HG03196 (cell line): ENCODE measurements around the gene ERC2.

ENCODE experiments used
- ATAC-seq: cut with Tn5 transposase; IDR thresholded peaks from one replicate; pipeline ENCODE4 v1.9.1; 2021; ENCODE audit not compliant: unreplicated experiment

The ERC2 gene

DNA sequence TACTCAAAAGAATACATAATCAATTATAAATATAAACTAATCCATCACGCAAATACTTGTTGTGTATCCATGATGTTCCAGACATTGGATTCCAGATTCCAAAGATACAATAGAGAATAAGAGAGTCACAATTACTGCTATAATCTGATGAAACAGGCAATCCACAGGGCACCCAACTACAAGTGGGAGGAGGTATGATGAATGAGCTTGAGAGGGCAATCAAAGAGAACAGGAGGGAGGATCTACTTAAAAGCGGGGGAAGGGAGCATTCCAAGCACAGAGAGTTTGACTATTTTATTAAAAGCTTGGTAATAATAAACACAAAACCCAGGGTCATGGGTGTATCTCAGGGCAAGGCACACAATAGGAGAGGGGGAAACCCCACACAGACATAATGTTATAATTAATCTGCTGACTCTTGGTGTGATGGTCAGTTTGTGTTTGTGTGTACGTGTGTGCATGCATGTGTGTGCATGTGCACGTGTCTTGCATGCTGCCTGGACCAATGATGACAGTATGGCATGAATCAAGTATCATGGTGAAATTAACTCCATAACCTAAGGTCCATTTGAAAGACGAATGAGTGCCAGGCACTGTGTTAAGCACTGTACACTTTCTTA lies 655.8 kb downstream of the ERC2 start:
- ATAC-seq, result no peak

GRCh38 chr3:55807210-55807609 lies 661.1 kb downstream of the ERC2 start:
- ATAC-seq, result no peak

- no peak for ATAC-seq
These were observed 663.1 kb downstream of the ERC2 start for GRCh38 chr3:55805169-55805568.

GRCh38 chr3:55804170-55805095 lies 663.8 kb downstream of the ERC2 start:
- no peak for ATAC-seq

GRCh38 chr3:55802816-55803215 lies 665.5 kb downstream of the ERC2 start:
- no peak for ATAC-seq

GRCh38 chr3:55801676-55802075 lies 666.6 kb downstream of the ERC2 start:
- ATAC-seq, result no peak

GRCh38 chr3:55801068-55801467 lies 667.2 kb downstream of the ERC2 start:
- ATAC-seq, result no peak

GRCh38 chr3:55797775-55798174 lies 670.5 kb downstream of the ERC2 start:
- ATAC-seq, result no peak

DNA sequence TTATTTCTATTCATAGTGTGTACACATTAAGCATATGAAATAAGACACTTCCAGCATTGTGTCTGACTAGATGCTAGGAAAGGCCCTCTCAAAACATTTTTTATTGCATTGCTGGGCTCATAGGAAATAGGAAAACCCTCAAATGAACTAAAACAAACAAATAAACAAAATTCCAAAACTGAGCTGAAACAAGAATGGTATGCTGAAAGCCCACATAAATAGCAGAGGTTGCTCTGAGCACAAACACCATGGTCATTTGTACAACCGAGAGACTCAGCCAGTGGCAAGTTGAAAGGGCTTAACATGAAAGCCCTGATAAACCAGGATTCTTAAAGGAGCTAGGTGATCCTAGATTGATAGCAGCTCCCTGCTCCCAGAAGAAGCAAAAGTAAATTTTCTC lies 671.2 kb downstream of the ERC2 start:
- ATAC-seq, result no peak

- no peak for ATAC-seq
These were observed 671.7 kb downstream of the ERC2 start for GRCh38 chr3:55796533-55796932.

GRCh38 chr3:55795746-55796145 lies 672.5 kb downstream of the ERC2 start:
- ATAC-seq, result no peak

- no peak for ATAC-seq
These were observed 673.0 kb downstream of the ERC2 start for GRCh38 chr3:55795296-55795695.

- no peak for ATAC-seq
These were observed 675.5 kb downstream of the ERC2 start for GRCh38 chr3:55792742-55793141.

- no peak for ATAC-seq
These were observed 676.3 kb downstream of the ERC2 start for GRCh38 chr3:55792009-55792408.

DNA sequence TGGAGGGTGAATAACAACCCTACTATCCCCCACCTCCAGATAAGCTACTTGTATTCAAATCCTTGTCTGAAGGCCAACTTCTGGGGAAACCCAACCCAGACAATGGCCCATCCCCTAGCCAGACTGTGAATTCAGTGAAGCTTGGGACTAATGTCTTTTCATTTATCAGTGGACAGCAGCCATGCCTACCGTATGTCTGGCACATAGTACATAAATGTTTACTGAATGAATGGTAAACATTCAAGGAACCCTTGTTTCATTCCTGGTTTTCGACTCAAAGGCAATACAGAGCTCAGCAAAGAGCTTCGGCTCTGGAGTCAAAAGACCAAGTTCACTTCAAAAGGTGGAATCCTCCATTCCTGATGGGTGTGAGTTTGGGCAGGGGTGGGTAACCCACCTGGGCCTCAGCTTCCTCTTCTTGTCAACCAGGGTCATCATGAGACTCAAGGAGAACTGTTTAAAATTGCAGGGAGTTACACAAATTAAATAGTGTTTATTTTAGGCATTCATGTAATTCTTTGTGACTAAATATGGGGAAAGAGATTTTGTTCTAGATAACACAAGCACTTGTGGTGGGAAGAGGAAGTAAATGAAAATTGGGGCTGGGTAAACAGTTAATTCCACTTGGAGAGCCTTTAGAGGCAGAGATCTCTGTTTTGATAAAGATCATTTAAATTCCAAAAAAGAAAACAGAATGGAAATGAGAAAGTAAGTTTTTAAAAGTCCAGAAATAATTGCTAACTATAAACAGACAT lies 677.5 kb downstream of the ERC2 start:
- no peak for ATAC-seq

- no peak for ATAC-seq
These were observed 678.8 kb downstream of the ERC2 start for GRCh38 chr3:55789516-55789915.

DNA sequence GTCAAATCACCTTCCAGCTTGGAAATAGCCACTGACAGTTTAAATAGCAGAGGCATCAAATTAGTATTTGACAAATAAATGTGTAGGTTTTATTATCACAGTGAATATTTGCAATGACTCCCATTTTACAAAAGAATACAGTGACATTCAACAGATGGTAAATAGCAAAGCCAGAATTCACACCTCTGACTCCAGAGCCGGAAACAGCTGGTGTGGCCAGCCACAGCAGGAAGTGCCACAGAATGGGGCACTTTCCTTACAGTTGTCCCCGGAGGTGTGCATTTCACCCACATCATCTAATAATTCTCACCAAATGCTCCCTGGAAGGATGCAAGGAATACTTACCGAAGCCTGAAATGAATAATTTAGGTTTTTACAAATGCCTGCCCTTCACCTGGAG lies 685.5 kb downstream of the ERC2 start:
- ATAC-seq, result no peak

DNA sequence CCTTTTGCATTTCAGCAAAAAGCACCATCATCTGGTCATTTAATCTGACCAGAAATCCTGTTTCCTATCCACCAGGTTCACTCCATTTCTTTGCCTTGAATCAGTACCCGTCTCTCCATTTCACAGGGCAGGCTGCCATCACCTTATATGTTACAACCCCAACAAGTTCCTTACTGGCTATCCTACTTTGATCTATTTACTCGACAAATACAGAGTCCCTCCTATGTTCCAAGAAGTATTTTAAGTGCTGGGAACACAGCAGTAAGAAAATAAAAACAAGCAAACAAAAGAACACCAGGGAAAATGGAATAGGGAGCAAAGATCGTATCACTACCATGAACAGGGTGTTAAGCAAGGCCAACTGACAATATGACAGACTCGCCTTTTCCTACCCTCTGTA lies 685.9 kb downstream of the ERC2 start:
- no peak for ATAC-seq

DNA sequence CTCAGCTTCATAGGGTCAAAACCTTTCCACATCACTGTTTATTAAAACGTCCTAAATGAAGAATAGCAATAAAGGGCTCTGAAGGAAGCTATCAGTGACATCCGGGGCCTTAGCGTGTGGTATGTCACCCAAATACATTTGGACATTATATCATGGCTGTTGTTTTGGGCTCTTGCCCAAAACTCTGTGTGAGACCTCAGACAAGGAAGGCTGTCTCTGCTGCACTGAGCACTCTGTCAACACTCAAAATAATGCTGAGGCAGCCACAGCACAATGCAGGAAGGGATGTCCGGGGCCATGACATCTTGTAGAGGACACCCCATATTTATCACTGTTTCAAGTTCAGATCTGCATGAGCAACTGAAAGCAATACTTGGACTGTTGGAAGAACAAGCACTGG lies 687.4 kb downstream of the ERC2 start:
- no peak for ATAC-seq

DNA sequence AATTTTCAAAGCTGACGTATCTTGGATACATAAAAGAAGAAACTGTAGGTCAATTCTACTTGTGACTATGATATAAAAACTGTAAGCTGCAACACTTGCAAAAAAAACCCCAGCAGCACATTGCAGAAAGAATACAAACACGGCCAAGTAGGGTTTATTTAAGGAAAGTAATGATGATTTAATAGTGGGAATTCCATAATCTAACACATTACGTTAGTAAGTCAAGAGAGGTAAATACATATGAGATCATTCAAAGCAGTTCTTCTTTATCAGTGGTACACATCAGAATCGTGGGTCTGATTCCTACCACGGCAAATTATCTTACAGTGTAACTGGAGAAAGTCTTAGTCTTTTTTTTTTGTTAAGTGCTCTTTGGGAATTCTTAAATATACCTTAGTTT lies 688.7 kb downstream of the ERC2 start:
- ATAC-seq, result no peak

- no peak for ATAC-seq
These were observed 692.7 kb downstream of the ERC2 start for GRCh38 chr3:55775366-55776154.
